ENCODE results near the gene ZNF516.

ZNF516 gene

GRCh38 chr18:76373297-76373696 lies 121.7 kb downstream of the ZNF516 start:
- TF ChIP-seq FOXP2 (optimal IDR thresholded peaks at IDR 0.05; ENCODE audit: borderline replicate concordance, extremely low read depth, extremely low read length, insufficient read depth), result no peak

GRCh38 chr18:76371301-76372203 lies 123.5 kb downstream of the ZNF516 start:
- no peak for TF ChIP-seq POLR2AphosphoS5 (IDR thresholded peaks at IDR 0.05; ENCODE audit: low read depth, low read length)
- TF ChIP-seq SIN3A (IDR thresholded peaks at IDR 0.05; ENCODE audit: borderline replicate concordance, insufficient read depth, low read length), result no peak
- TF ChIP-seq TAF1 (IDR thresholded peaks at IDR 0.05; ENCODE audit: borderline replicate concordance, insufficient read depth, low read length), result no peak
- no peak for TF ChIP-seq FOXP2 (optimal IDR thresholded peaks at IDR 0.05; ENCODE audit: borderline replicate concordance, extremely low read depth, extremely low read length, insufficient read depth)
- TF ChIP-seq REST (IDR thresholded peaks at IDR 0.05; ENCODE audit: insufficient read depth in 1 of 2, low read depth in 2 of 2, low read length in 2 of 2), result no peak

- no peak for TF ChIP-seq REST (IDR thresholded peaks at IDR 0.05; ENCODE audit: insufficient read depth in 1 of 2, low read depth in 2 of 2, low read length in 2 of 2)
Measured at GRCh38 chr18:76370686-76371085, 124.4 kb downstream of the ZNF516 start.

GRCh38 chr18:76370201-76370600 lies 124.8 kb downstream of the ZNF516 start:
- TF ChIP-seq FOXP2 (optimal IDR thresholded peaks at IDR 0.05; ENCODE audit: borderline replicate concordance, extremely low read depth, extremely low read length, insufficient read depth) (no peak), SIN3A (IDR thresholded peaks at IDR 0.05; ENCODE audit: borderline replicate concordance, insufficient read depth, low read length) (no peak), REST (IDR thresholded peaks at IDR 0.05; ENCODE audit: insufficient read depth in 1 of 2, low read depth in 2 of 2, low read length in 2 of 2) (no peak), TAF1 (IDR thresholded peaks at IDR 0.05; ENCODE audit: borderline replicate concordance, insufficient read depth, low read length) (no peak), POLR2AphosphoS5 (IDR thresholded peaks at IDR 0.05; ENCODE audit: low read depth, low read length) (no peak)

- TF ChIP-seq POLR2AphosphoS5 (IDR thresholded peaks at IDR 0.05; ENCODE audit: low read depth, low read length) (no peak), REST (IDR thresholded peaks at IDR 0.05; ENCODE audit: insufficient read depth in 1 of 2, low read depth in 2 of 2, low read length in 2 of 2) (no peak), SIN3A (IDR thresholded peaks at IDR 0.05; ENCODE audit: borderline replicate concordance, insufficient read depth, low read length) (no peak), FOXP2 (optimal IDR thresholded peaks at IDR 0.05; ENCODE audit: borderline replicate concordance, extremely low read depth, extremely low read length, insufficient read depth) (no peak), TAF1 (IDR thresholded peaks at IDR 0.05; ENCODE audit: borderline replicate concordance, insufficient read depth, low read length) (no peak)
Measured at GRCh38 chr18:76369791-76370190, 125.3 kb downstream of the ZNF516 start.
